Transverse colon (tissue), 4 donors: ENCODE measurements around the gene NYNRIN.

Source experiments
- CTCF ChIP-seq, 5 experiments: fragments of 200-600 bp in 3 of 5; fragments of 450-650 bp in 2 of 5; sonication (generic) in 3 of 5; IDR thresholded peaks; 1 replicate in 2 of 5; 2 replicates in 3 of 5; pipeline ENCODE4 v1.5.1; 2016 to 2017; ENCODE audit warnings: antibody characterized with exemption in 5 of 5, inconsistent platforms in 3 of 5, mild to moderate bottlenecking in 2 of 5, moderate library complexity in 1 of 5
- EP300 ChIP-seq: sonication (generic); formaldehyde crosslinking; IDR thresholded peaks from one replicate; pipeline ENCODE4 v1.6.1; 2017; ENCODE audit warnings: antibody characterized with exemption, low read depth
- POLR2A ChIP-seq: fragments of 450-650 bp; IDR thresholded peaks from one replicate; pipeline ENCODE4 v1.6.1; 2016; ENCODE audit warnings: antibody characterized with exemption, mild to moderate bottlenecking, moderate library complexity
- POLR2AphosphoS5 ChIP-seq, 3 donors: sonication (generic); formaldehyde crosslinking; IDR thresholded peaks; one replicate each; pipeline ENCODE4 v1.6.1; 2016; ENCODE audit warnings: antibody characterized with exemption in 3 of 3

- TF ChIP-seq POLR2AphosphoS5 (IDR thresholded peaks at IDR 0.05) = no peak
- TF ChIP-seq CTCF (IDR thresholded peaks at IDR 0.05) = no peak
- no peak for TF ChIP-seq POLR2A
- no peak for TF ChIP-seq EP300
These were observed 14.6 kb upstream of the NYNRIN start for GRCh38 chr14:24384169-24384568.
